K562 (cell line): ENCODE results near the gene EXOC2. TPM values are rescaled to one million over a fixed set of nuclear protein-coding genes. Genes with fewer than 3 reads are reported as not detected.

Source experiments
- ATAC-seq: fragments of 200-7000 bp; cut with Tn5 transposase; 3 replicates; pipeline ENCODE4 v1.9.1; 2020; ENCODE audit warnings: moderate library complexity
- BruUV-seq: library from RNA; stranded (reverse); fragments of 400-500 nt; replicated peaks from 2 replicates; lab custom pipeline; 2021; lab: Mats Ljungman, UMichigan
- CTCF ChIA-PET: fragments of 300-600 bp; formaldehyde crosslinking; extraction: SDS; loops from one replicate; lab custom pipeline; 2021; ENCODE audit warnings: low intra/inter-chr PET ratio; lab: Yijun Ruan, JAX
- POLR2A ChIA-PET: fragments of 300-600, 350-650 bp; sonication (Branson Sonifier 250); formaldehyde crosslinking; extraction: SDS; loops from one replicate; lab custom pipeline; 2021; ENCODE audit warnings: antibody characterized with exemption, inconsistent platforms; lab: Yijun Ruan, JAX
- DNase-seq, 4 experiments: peaks; one replicate each; pipeline versions ENCODE4 v3.0.0 to v3.0.0-alpha.2; 2011 to 2018; ENCODE audit warnings: low spot score in 3 of 4, mixed read lengths in 3 of 4; ENCODE audit errors: extremely low read depth in 1 of 4
- FAIRE-seq: peaks from 2 replicates; lab custom pipeline; 2011; peaks lifted over from hg19 to GRCh38; lab: Jason Lieb, UNC
- H2AFZ ChIP-seq: 2 replicates; pipeline ENCODE4 v1.6.0; 2011; ENCODE audit warnings: low read depth, low read length, control low read depth, inconsistent platforms
- H3K27ac ChIP-seq: fragments of 200-600 bp; 3 replicates; pipeline ENCODE4 v1.8.0; 2011; ENCODE audit warnings: low read depth, mild to moderate bottlenecking, control low read depth, inconsistent platforms, low read length, moderate library complexity, mixed read lengths; ENCODE audit errors: extremely low read depth
- H3K27me3 ChIP-seq, 2 experiments: fragments of 300-600 bp in 1 of 2; 2 replicates in 1 of 2; 3 replicates in 1 of 2; pipeline versions ENCODE4 v1.6.0 to v1.8.0; 2011; ENCODE audit warnings: inconsistent platforms in 2 of 2, low read length in 2 of 2, mild to moderate bottlenecking in 1 of 2, mixed read lengths in 1 of 2, moderate library complexity in 1 of 2; ENCODE audit not compliant: control insufficient read depth in 2 of 2, insufficient read depth in 2 of 2
- H3K36me3 ChIP-seq: fragments of 300-600 bp; 3 replicates; pipeline ENCODE4 v1.8.0; 2011; ENCODE audit warnings: mild to moderate bottlenecking, low read length, inconsistent platforms; ENCODE audit not compliant: control insufficient read depth, insufficient read depth
- H3K4me1 ChIP-seq, 2 experiments: fragments of 200-600 bp in 1 of 2; replicated peaks in 1 of 2; 2 replicates in 1 of 2; 3 replicates in 1 of 2; pipeline versions ENCODE4 v1.5.1 to v1.8.0; 2011; ENCODE audit warnings: inconsistent platforms in 2 of 2, low read length in 2 of 2, mild to moderate bottlenecking in 1 of 2, mixed read lengths in 1 of 2, moderate library complexity in 1 of 2; ENCODE audit not compliant: control insufficient read depth in 2 of 2, insufficient read depth in 2 of 2
- H3K4me2 ChIP-seq: 2 replicates; pipeline ENCODE4 v1.6.1; 2011; ENCODE audit warnings: low read length, control low read depth, inconsistent platforms, mixed read lengths; ENCODE audit not compliant: insufficient read depth
- H3K4me3 ChIP-seq: fragments of 200-600 bp; sonication (generic), shearing (Covaris generic); 2 replicates; pipeline ENCODE4 v1.5.1; 2016; ENCODE audit warnings: control low read depth, inconsistent platforms
- H3K79me2 ChIP-seq: fragments of 200-600 bp; 3 replicates; pipeline ENCODE4 v1.8.0; 2011; ENCODE audit warnings: low read length, inconsistent platforms; ENCODE audit not compliant: control insufficient read depth, insufficient read depth
- H3K9ac ChIP-seq, 2 experiments: 2 replicates each; pipeline versions ENCODE4 v1.6.0 to v1.6.1; 2011; ENCODE audit warnings: low read depth in 2 of 2, low read length in 2 of 2, control low read depth in 1 of 2, inconsistent platforms in 1 of 2, mild to moderate bottlenecking in 1 of 2, mixed read lengths in 1 of 2; ENCODE audit not compliant: insufficient read depth in 1 of 2
- H3K9me1 ChIP-seq: one replicate; pipeline ENCODE4 v1.6.0; 2011; ENCODE audit warnings: inconsistent platforms, mild to moderate bottlenecking, low read length, moderate library complexity; ENCODE audit not compliant: control insufficient read depth, insufficient read depth
- H3K9me3 ChIP-seq: replicated peaks from 2 replicates; pipeline ENCODE4 v1.5.1; 2011; ENCODE audit warnings: low read depth, low read length, inconsistent platforms; ENCODE audit not compliant: control insufficient read depth, insufficient read depth
- H4K20me1 ChIP-seq: replicated peaks from 2 replicates; pipeline ENCODE4 v1.6.1; 2011; ENCODE audit warnings: low read length, inconsistent platforms, mixed read lengths; ENCODE audit not compliant: control insufficient read depth, insufficient read depth
- DNMT1 ChIP-seq: fragments of 450-650 bp; IDR thresholded peaks from 2 replicates; pipeline ENCODE4 v1.6.1; 2016; ENCODE audit warnings: antibody characterized with exemption, mild to moderate bottlenecking
- HDAC2 ChIP-seq: fragments of 450-650 bp; IDR thresholded peaks from 2 replicates; pipeline ENCODE4 v1.6.1; 2016; ENCODE audit warnings: mild to moderate bottlenecking
- KDM1A ChIP-seq, 2 experiments: fragments of 450-650 bp; IDR thresholded peaks; 2 replicates each; pipeline ENCODE4 v1.6.1; 2016; ENCODE audit warnings: mild to moderate bottlenecking in 2 of 2
- MCM7 ChIP-seq, 2 experiments: fragments of 450-650 bp; IDR thresholded peaks; 2 replicates each; pipeline ENCODE4 v1.6.1; 2016 to 2018
- NEUROD1 ChIP-seq: fragments of 150-350 bp; IDR thresholded peaks from 2 replicates; pipeline ENCODE4 v1.6.1; 2014; ENCODE audit warnings: borderline replicate concordance, low read length, low read depth; ENCODE audit not compliant: partially characterized antibody
- SMARCE1 ChIP-seq: fragments of 450-650 bp; IDR thresholded peaks from 2 replicates; pipeline ENCODE4 v1.7.1; 2016; ENCODE audit warnings: mild to moderate bottlenecking
- SP2 ChIP-seq: IDR thresholded peaks from 2 replicates; pipeline ENCODE4 v1.6.1; 2011; ENCODE audit warnings: mild to moderate bottlenecking, low read depth, low read length, moderate library complexity; ENCODE audit not compliant: poor library complexity, severe bottlenecking; ENCODE audit errors: extremely low read depth
- ZNF316 ChIP-seq: fragments of 450-650 bp; IDR thresholded peaks from 2 replicates; pipeline ENCODE4 v1.6.1; 2016
- WGBS: fragments of 100-300 bp; shearing (Covaris generic); methylation state at CpG from one replicate; pipeline ENCODE4 v1.1.6; 2016; ENCODE audit warnings: low coverage, mixed read lengths; ENCODE audit not compliant: insufficient coverage; ENCODE audit errors: missing lambda C conversion rate; 5-methylcytosine and 5-hydroxymethylcytosine counted together
- in situ Hi-C: fragments of 300-500 bp; cut with MboI; formaldehyde crosslinking; loops from 4 replicates; pipeline ENCODE4 v1.15.0; 2018; ENCODE audit warnings: inconsistent platforms, mixed read lengths
- intact Hi-C: fragments of 100-400 bp; cut with micrococcal nuclease; formaldehyde crosslinking; loops from 2 replicates; pipeline ENCODE4 v1.14.2; 2022
- polyA plus RNA-seq, 8 experiments: library from polyadenylated mRNA; depleted of rRNA in 4 of 8; stranded (reverse) in 5 of 8; unstranded in 3 of 8; fragments of >200 nt; fragmentation: Nextera tagmentation in 2 of 8; fragmentation: Illumina TruSeq in 1 of 8; extraction: Ambion mirVana in 2 of 8; extraction: Trizol in 1 of 8; gene quantifications; 2 replicates each; pipeline versions ENCODE4 v1.2.1 to v1.2.3, GENCODE V29; 2011 to 2014; ENCODE audit warnings: inconsistent platforms in 1 of 8, missing spikeins in 1 of 8
- total RNA-seq, 7 experiments: library from RNA; depleted of rRNA in 6 of 7; stranded (reverse); fragments of >200 nt in 6 of 7; fragmentation: Illumina TruSeq in 2 of 7; extraction: Trizol in 2 of 7; gene quantifications; 2 replicates each; pipeline versions ENCODE4 v1.2.1 to v1.2.3, GENCODE V29; 2011 to 2021; ENCODE audit warnings: low replicate concordance in 1 of 7
- TF ChIP-seq, protein P1 (sequence below): fragments of 450-650 bp; formaldehyde crosslinking; IDR thresholded peaks from 2 replicates; pipeline ENCODE4 v1.4.0; 2020; ENCODE audit warnings: mild to moderate bottlenecking, moderate library complexity
- TF ChIP-seq, protein P2 (sequence below): fragments of 450-650 bp; formaldehyde crosslinking; conservative IDR thresholded peaks from 2 replicates; pipeline ENCODE4 v1.4.0; 2022; ENCODE audit warnings: mild to moderate bottlenecking, missing genetic modification characterization
- TF ChIP-seq, protein P3 (sequence below): fragments of 250-450 bp; sonication (Bioruptor Pico); IDR thresholded peaks from 2 replicates; pipeline ENCODE4 v1.8.0; 2021; ENCODE audit warnings: moderate library complexity, mild to moderate bottlenecking, inconsistent platforms
- TF ChIP-seq, protein P4 (sequence below): sonication (generic); formaldehyde crosslinking; IDR thresholded peaks from 2 replicates; pipeline ENCODE4 v1.8.1; 2023; ENCODE audit warnings: missing genetic modification reagents, mild to moderate bottlenecking, borderline replicate concordance
- TF ChIP-seq, protein P5 (sequence below): sonication (generic); formaldehyde crosslinking; IDR thresholded peaks from 2 replicates; pipeline ENCODE4 v1.9.0; 2022; ENCODE audit warnings: mild to moderate bottlenecking, missing genetic modification reagents

The EXOC2 gene
- total and polyA plus RNA-seq, 9 of the 15 experiments (the other 6 are each of a cell fraction or from before 2014, with no cell fraction given): 12.2 to 30.2 (median 24.2) TPM

DNA sequence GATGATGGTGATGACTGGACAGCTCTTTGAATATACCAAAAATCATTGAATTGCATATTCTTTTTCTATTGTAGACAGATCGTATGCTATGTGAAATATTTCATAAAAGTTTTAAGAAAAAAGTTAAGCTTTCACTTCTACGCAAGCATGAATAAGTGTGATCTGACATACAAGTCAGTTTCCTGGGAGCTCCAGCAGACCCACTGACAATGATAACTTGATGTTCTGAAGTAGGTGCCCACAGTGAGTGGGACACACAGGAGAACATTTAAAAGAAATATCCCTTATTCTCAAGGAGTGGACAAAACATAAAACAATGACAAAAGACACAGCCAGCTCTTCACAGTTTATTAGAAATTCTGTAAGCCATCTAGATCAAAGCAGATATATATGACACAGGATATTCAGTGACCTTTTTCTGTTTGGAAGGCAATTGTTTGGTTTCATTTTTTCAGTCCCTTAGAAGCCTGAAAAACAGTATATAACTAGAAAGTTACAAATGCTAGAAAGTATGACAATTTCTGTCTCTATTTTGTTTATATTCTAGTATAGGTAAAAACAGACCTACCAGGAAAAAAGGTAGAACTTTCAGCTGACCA is 200.0 kb downstream of the EXOC2 start:
- Histone ChIP-seq H3K27ac (no peak overlapping the region), H3K9me1 (no peaks in the 10 kb centered on the region), H2AFZ (no peak overlapping the region), H3K36me3 (no peaks in the 10 kb centered on the region; the same call in 2 of the 3 replicates), H3K4me2 (no peak overlapping the region), H3K79me2 (no peaks in the 10 kb centered on the region), H3K4me3 (no peak overlapping the region), H4K20me1 (no peaks in the 10 kb centered on the region), H3K4me1 (peaks cover 0 to 7% of the 10 kb centered on the region in 2 experiments; a peak in 3 of 5 replicates), H3K27me3 (no peaks in the 10 kb centered on the region), H3K9me3 (no peaks in the 10 kb centered on the region), H3K9ac (no peak overlapping the region)
- ATAC-seq (no peak), DNase-seq (no peak), FAIRE-seq (no peak)
- POLR2A ChIA-PET: interaction anchor here (1.6 kb wide), 1 partner anchor 21 kb away, joined by 3 read pairs; no protein-coding TSS in a partner anchor
- WGBS: 71% methylated on average over 2 of the region's 2 CpGs
- CTCF ChIA-PET: no interaction called here
- BruUV-seq: no TSS peak
- in situ Hi-C loops (no loop called here), intact Hi-C loops (no loop called here)
- no peak for TF ChIP-seq ZNF316
- TF ChIP-seq SP2: no peak
- TF ChIP-seq, protein P1, sequence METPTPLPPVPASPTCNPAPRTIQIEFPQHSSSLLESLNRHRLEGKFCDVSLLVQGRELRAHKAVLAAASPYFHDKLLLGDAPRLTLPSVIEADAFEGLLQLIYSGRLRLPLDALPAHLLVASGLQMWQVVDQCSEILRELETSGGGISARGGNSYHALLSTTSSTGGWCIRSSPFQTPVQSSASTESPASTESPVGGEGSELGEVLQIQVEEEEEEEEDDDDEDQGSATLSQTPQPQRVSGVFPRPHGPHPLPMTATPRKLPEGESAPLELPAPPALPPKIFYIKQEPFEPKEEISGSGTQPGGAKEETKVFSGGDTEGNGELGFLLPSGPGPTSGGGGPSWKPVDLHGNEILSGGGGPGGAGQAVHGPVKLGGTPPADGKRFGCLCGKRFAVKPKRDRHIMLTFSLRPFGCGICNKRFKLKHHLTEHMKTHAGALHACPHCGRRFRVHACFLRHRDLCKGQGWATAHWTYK (CRISPR knock-in tag): no peak
- TF ChIP-seq NEUROD1: no peak
- no peak for TF ChIP-seq KDM1A (IDR thresholded peaks at IDR 0.05)
- no peak for TF ChIP-seq MCM7 (IDR thresholded peaks at IDR 0.05)
- TF ChIP-seq, protein P2, sequence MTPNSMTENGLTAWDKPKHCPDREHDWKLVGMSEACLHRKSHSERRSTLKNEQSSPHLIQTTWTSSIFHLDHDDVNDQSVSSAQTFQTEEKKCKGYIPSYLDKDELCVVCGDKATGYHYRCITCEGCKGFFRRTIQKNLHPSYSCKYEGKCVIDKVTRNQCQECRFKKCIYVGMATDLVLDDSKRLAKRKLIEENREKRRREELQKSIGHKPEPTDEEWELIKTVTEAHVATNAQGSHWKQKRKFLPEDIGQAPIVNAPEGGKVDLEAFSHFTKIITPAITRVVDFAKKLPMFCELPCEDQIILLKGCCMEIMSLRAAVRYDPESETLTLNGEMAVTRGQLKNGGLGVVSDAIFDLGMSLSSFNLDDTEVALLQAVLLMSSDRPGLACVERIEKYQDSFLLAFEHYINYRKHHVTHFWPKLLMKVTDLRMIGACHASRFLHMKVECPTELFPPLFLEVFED (CRISPR knock-in tag): no peak
- no peak for TF ChIP-seq DNMT1
- TF ChIP-seq, protein P3, sequence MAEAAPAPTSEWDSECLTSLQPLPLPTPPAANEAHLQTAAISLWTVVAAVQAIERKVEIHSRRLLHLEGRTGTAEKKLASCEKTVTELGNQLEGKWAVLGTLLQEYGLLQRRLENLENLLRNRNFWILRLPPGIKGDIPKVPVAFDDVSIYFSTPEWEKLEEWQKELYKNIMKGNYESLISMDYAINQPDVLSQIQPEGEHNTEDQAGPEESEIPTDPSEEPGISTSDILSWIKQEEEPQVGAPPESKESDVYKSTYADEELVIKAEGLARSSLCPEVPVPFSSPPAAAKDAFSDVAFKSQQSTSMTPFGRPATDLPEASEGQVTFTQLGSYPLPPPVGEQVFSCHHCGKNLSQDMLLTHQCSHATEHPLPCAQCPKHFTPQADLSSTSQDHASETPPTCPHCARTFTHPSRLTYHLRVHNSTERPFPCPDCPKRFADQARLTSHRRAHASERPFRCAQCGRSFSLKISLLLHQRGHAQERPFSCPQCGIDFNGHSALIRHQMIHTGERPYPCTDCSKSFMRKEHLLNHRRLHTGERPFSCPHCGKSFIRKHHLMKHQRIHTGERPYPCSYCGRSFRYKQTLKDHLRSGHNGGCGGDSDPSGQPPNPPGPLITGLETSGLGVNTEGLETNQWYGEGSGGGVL (CRISPR knock-in tag): no peak
- TF ChIP-seq SMARCE1: no peak
- TF ChIP-seq HDAC2: no peak
- TF ChIP-seq, protein P4, sequence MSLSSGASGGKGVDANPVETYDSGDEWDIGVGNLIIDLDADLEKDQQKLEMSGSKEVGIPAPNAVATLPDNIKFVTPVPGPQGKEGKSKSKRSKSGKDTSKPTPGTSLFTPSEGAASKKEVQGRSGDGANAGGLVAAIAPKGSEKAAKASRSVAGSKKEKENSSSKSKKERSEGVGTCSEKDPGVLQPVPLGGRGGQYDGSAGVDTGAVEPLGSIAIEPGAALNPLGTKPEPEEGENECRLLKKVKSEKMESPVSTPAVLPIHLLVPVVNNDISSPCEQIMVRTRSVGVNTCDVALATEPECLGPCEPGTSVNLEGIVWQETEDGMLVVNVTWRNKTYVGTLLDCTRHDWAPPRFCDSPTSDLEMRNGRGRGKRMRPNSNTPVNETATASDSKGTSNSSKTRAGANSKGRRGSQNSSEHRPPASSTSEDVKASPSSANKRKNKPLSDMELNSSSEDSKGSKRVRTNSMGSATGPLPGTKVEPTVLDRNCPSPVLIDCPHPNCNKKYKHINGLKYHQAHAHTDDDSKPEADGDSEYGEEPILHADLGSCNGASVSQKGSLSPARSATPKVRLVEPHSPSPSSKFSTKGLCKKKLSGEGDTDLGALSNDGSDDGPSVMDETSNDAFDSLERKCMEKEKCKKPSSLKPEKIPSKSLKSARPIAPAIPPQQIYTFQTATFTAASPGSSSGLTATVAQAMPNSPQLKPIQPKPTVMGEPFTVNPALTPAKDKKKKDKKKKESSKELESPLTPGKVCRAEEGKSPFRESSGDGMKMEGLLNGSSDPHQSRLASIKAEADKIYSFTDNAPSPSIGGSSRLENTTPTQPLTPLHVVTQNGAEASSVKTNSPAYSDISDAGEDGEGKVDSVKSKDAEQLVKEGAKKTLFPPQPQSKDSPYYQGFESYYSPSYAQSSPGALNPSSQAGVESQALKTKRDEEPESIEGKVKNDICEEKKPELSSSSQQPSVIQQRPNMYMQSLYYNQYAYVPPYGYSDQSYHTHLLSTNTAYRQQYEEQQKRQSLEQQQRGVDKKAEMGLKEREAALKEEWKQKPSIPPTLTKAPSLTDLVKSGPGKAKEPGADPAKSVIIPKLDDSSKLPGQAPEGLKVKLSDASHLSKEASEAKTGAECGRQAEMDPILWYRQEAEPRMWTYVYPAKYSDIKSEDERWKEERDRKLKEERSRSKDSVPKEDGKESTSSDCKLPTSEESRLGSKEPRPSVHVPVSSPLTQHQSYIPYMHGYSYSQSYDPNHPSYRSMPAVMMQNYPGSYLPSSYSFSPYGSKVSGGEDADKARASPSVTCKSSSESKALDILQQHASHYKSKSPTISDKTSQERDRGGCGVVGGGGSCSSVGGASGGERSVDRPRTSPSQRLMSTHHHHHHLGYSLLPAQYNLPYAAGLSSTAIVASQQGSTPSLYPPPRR (CRISPR knock-in tag): no peak
- TF ChIP-seq, protein P5, sequence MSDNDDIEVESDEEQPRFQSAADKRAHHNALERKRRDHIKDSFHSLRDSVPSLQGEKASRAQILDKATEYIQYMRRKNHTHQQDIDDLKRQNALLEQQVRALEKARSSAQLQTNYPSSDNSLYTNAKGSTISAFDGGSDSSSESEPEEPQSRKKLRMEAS (CRISPR knock-in tag): no peak
